NCI-H2196 treated with DMSO at 0.1 percent for 48 hours (cell line): Measurements from ENCODE around the gene ACSL4.

Experiments
- DNase-seq: peaks from one replicate; lab custom pipeline; 2025; ENCODE audit not compliant: unreplicated experiment; lab: John Stamatoyannopoulos, UW

The ACSL4 gene

GRCh38 chrX:109622270-109622669 lies 110.8 kb downstream of the ACSL4 start:
- DNase-seq = no peak

GRCh38 chrX:109619771-109620170 lies 113.3 kb downstream of the ACSL4 start:
- no peak for DNase-seq

- DNase-seq = no peak
Observed at GRCh38 chrX:109614951-109615350, 118.1 kb downstream of the ACSL4 start.

- no peak for DNase-seq
Observed at GRCh38 chrX:109601486-109601885, 131.6 kb downstream of the ACSL4 start.

GRCh38 chrX:109600237-109600651 lies 132.8 kb downstream of the ACSL4 start:
- no peak for DNase-seq

GRCh38 chrX:109596015-109596414 lies 137.0 kb downstream of the ACSL4 start:
- DNase-seq = no peak
